GM21526 (cell line): ENCODE results near the gene TMEM270.
"Not testable (repeated sequence)": the region's sequence is repeated elsewhere in the genome, so short reads cannot be mapped to it uniquely, and the experiment has no call there.

Experiments
- ATAC-seq: cut with Tn5 transposase; IDR thresholded peaks from one replicate; pipeline ENCODE4 v1.9.1; 2021; ENCODE audit warnings: moderate library complexity; ENCODE audit not compliant: unreplicated experiment, low FRiP score

Gene TMEM270

DNA sequence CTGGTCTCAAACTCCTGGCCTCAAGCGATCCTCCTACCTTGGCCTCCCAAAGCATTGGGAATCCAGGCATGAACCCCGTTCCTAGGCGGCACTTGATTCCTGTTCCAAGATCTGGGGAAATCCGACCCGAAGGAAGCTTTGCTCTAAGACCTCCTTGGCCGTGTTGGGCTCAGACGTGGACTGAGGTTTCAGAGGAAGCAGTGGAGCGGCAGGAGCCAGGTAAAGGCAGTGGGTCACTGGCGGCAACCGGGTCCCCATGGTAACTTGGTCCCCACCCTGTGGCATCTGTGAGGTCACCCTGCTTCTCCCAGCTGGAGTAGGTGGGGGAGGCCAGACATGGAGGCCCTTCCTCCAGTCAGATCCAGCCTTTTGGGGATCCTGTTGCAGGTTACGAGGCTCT is at the start of gene TMEM270:
Gene TMEM270, plus strand, starts transcription at position 301 of the 400 bp plus-strand sequence. Its CDS starts 36 bp downstream, at position 337.
- no peak for ATAC-seq

DNA sequence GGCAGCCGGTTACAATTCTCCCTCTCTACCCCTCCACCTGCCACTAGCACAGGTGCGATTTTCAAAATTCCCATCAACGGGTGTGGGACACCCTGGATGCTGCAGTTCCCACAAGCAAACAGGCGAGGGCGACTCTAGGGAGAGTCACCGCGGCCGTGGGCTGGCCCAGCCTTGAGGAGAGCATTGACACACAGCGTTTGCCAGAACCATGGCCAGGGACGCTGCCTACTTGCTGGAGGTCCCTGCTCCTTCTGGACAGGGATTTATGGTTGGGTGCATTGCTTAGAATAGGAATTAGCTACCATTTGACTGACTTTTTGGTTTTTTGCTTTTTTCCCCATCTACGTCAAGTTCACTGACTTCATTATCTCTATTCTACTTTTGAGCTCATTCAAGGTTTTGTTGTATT is 49.2 kb upstream of the TMEM270 start:
- no peak for ATAC-seq

DNA sequence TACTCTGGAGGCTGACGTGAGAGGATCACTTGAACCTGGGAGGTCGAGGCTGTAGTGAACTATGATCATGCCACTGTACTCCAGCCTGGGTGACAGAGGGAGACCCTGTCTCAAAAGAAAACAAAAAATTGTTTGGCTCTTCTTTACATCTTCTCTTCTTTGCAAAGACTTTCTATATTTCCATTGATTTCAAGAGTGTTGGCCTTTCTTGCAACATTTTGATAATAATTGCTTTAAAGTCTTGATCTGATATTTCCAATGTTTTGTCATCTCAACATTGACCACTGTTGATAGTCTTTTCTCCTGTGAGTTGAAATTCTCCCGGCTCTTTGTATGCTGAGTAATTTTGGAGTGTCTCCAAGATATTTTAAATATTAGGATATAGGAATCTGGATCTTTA is 48.0 kb upstream of the TMEM270 start:
- no peak for ATAC-seq

DNA sequence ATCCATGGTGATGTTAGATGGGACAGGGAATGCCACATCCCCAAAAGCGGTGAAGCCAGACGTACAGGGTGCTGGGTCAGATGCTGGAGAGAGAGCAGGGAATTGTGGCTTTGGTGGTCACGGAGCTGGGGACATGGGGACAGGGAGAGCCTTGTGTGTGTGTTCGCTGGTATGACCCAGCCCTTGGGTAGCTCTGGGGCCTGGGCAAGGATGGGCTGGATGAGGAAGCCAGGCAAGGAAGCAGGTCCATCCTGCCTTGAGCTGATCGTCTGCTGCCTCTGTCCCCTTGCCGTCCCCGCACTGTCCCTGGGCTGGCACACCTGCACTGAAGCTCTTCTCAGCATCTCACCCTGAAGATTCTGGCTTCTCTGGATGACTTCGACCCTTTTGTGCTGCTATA is 45.5 kb upstream of the TMEM270 start:
- no peak for ATAC-seq

GRCh38 chr7:73817121-73817520 is 43.8 kb upstream of the TMEM270 start:
- no peak for ATAC-seq

GRCh38 chr7:73820013-73820412 is 40.9 kb upstream of the TMEM270 start:
- no peak for ATAC-seq

- not testable (repeated sequence) for ATAC-seq
Observed at GRCh38 chr7:73821597-73822285, 39.2 kb upstream of the TMEM270 start.

GRCh38 chr7:73822319-73823173 is 38.4 kb upstream of the TMEM270 start:
- no peak for ATAC-seq

GRCh38 chr7:73823257-73823656 is 37.7 kb upstream of the TMEM270 start:
- ATAC-seq = no peak

DNA sequence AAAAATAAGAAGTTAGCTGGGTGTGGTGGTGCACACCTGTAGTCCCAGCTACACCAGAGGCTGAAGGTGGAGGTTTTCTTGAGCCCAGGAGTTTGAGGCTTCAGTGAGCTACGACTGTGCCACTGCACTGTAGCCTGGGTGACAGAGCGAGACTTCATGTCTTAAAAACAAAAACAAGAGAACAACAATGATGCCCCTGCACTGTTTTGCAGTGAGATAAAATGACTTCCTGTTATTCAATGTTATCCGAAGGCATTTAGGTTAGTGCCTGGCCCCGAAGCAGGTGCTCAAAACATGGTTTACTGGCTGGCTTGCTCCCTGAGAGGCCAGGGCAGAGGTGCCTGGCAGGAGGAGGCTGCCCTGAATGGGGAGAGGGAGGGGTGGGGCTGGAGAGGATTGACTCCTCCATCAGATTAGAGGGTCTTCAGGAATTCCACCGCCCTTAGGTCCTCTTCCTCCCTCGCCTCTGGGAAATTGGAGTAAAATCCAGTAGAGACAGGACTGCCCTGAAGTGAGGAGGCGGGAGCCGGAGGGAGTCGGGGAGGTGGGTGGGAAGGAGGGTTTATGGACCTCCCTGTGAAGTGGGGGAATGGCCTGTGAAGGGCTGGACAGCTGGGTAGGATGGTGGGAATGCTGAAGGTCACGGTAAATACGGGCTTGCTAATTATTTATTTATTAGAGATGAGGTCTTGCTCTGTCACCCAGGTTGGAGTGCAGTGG is 36.9 kb upstream of the TMEM270 start:
- ATAC-seq = no peak

DNA sequence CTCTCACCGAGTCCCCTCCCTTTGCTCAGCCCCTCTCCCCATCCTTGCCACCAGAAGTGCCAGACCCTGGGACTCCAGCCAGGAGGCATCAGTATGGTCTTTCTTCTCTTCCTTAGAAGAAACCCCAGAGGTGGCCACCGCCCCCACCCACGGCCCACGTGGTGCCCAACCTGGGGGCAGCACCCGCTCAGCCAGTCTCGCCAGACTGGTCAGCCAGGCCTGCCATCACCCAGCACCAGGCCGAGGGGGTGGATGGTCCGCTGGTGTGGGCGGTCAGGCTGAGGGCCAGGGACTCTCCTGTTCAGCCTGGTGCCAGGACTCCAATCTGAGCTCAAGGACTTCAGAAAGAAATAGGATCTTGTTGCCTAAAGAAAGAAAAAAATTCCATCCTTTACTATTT is 36.0 kb upstream of the TMEM270 start:
- no peak for ATAC-seq

- ATAC-seq = no peak
Observed at GRCh38 chr7:73827567-73828106, 33.3 kb upstream of the TMEM270 start.

- ATAC-seq = no peak
Observed at GRCh38 chr7:73828107-73828803, 32.7 kb upstream of the TMEM270 start.

GRCh38 chr7:73828972-73829371 is 32.0 kb upstream of the TMEM270 start:
- no peak for ATAC-seq

- ATAC-seq = no peak
Observed at GRCh38 chr7:73829505-73829904, 31.5 kb upstream of the TMEM270 start.

DNA sequence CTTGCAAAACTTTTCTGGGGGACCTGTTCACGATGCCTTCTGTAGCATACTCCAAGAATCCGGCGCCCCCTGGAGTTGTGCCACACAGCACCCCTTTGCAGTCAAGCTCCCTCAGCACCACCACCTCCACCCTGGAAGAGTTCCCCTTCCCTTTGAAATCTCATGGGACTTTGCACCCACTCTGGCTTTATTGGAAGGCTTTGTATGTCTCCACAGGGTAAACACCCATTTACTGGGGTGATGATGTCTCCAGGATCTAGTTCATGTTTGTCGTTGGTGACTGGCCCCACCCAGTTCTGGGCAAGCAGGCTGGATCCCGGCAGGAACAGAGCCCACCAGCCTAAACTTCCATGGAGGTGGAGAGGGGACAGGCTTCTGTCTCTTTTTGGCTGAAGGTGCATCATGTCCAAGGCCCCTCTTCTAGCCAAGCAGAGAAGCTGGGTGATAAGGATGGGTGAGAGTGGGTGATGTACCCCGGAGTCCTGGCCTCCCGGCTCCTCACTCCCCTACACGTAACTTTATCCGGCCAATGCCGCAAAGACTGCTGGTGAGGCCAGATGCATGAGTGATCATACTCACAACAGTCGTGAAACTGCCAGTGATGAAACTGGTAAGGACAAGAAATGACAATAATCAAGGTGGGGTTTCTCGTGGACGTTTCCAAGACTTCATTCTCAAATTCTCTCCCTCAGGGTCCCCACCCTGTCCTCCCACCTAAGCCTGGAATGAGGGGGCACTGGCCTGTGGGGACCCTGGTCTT is 30.9 kb upstream of the TMEM270 start:
- ATAC-seq = no peak

GRCh38 chr7:73830681-73831583 is 30.0 kb upstream of the TMEM270 start, which contains the start of gene CLDN4:
CLDN4 (plus strand) TSS chr7:73830996; CDS start chr7:73831202, 206 bp downstream.
- ATAC-seq = no peak

DNA sequence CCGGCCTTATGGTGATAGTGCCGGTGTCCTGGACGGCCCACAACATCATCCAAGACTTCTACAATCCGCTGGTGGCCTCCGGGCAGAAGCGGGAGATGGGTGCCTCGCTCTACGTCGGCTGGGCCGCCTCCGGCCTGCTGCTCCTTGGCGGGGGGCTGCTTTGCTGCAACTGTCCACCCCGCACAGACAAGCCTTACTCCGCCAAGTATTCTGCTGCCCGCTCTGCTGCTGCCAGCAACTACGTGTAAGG is 29.4 kb upstream of the TMEM270 start:
- no peak for ATAC-seq
